Measurements from ENCODE around the gene JUP. TPM values are rescaled to one million over a fixed set of nuclear protein-coding genes. Genes with fewer than 3 reads are reported as not detected.
"Not testable (repeated sequence)": the region's sequence is repeated elsewhere in the genome, so short reads cannot be mapped to it uniquely, and the experiment has no call there.

Gene JUP
- total RNA-seq, 1 experiment from 2014 or later: 57.8 TPM

GRCh38 chr17:41785091-41785858 lies 1.2 kb downstream of the JUP start:
- DNase-seq (ENCODE audit: low spot score): peak; percentile 49
- in situ Hi-C loops (cut with HindIII; ENCODE audit: low sequenced_read_pairs): no loop called here

DNA sequence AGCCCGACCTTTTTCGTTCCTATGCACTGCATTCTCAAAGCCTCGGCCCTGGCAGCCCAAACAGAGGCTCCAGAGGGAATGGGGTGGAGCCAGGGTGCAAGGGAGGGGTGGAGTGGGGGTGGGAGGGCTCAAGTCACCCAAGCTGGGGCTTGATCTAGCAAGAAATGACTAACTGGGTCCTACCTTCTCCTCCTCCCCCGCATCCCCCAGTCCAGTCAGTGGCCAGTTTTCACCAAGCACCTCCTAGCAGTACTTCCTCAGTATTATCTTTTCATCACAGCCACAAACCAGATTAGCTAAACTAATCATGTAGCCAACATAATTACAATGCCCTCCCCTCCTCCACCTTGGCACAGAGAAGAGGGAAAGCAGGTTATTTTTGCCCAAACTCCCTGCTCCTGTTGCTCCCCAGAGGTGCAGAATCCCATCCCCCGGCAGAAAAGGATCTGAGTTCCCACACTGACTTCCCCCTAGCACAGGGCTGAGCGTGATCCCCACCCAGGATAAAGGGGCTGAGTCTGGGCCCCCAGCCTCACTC lies 2.2 kb downstream of the JUP start:
- in situ Hi-C loops (cut with HindIII; ENCODE audit: low sequenced_read_pairs): no loop called here
- DNase-seq (ENCODE audit: low spot score): peak; percentile 43

- peak; percentile 58 for DNase-seq (ENCODE audit: low spot score)
- in situ Hi-C loops (cut with HindIII; ENCODE audit: low sequenced_read_pairs): no loop called here
These were observed 4.4 kb downstream of the JUP start for GRCh38 chr17:41782142-41782541.

- in situ Hi-C loops (cut with HindIII; ENCODE audit: low sequenced_read_pairs): no loop called here
These were observed 5.0 kb downstream of the JUP start for GRCh38 chr17:41781404-41782110.

DNA sequence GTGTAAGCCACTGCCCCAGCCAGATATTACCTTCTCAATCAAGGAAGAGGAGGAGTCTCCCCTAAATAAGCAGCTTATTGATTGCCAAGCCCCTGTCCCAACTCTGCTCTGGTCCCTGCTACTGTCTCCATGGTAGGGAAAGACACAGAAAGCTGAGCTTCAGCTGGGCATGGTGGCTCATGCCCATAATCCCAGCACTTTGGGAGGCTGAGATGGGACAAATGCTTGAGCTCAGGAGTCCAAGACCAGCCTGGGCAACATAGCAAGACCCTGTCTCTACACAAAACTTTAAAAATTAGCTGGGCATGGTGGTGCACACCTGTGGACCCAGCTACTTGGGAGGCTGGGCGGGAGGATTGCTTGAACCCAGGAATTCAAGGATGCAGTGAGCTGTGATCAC lies 6.6 kb downstream of the JUP start:
- no peak for DNase-seq (ENCODE audit: low spot score)
- in situ Hi-C loops (cut with HindIII; ENCODE audit: low sequenced_read_pairs): no loop called here

More at GRCh38 chr17:41781404-41782110, 5.0 kb downstream of the JUP start:
- DNase-seq (ENCODE audit: low spot score): no peak

DNA sequence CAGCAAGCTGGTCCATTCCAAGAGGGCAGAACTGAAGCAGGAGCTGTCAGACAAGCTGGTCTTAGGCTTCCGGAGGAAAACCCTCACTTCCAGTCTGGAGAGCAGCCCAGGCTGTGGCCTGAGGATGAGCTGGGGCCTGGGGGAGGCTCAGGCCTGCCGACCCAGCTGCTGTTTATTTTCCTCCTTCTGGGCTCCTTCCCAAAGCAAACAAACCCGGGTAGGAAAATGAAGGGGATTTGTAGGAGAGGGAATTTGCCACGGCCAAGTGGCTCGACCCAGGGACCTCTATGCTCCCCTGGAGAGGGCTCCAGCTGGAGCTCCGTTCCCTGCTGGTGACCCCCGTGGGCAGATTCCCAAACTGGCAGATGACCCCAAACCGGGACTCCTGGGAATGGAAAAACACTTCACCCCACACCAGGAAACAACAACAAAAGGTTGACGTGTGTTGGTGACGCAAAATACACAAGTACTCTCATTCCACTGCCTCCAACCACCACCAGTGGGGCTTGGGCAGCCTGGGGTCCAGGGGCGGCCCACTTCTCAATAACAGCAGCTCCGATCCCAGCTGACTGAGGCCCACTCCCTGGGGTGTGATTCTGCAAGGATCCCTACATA lies 8.8 kb downstream of the JUP start:
- in situ Hi-C loops (cut with HindIII; ENCODE audit: low sequenced_read_pairs): no loop called here
- peak; percentile 86 for DNase-seq (ENCODE audit: low spot score)

- in situ Hi-C loops (cut with HindIII; ENCODE audit: low sequenced_read_pairs): no loop called here
- no peak for DNase-seq (ENCODE audit: low spot score)
These were observed 9.3 kb downstream of the JUP start for GRCh38 chr17:41777157-41777573.

DNA sequence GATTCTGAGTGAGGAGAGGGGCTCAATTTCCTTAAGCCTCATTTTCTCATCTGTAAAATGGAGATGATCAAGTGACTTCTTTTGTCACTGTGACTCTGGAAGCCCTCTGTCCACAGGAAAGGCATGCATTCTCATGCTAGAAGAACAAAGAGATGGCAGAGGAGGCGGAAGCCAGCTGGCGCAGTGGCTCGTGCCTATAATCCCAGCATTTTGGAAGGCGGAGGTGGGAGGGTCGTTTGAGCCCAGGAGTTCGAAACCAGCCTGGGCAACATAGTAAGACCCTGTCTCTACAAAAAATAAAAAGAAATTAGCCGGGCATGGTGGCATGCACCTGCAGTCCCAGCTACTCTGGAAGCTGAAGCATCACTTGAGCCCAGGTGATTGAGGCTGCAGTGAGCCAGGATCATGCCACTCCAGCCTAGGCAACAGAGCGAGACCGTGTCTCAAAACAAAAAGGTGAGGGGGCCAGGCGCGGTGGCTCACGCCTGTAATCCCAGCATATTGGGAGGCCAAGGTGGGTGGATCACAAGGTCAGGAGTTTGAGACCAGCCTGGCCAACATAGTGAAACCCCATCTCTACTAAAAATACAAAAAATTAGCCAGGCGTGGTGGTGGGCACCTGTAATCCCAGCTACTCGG lies 10.1 kb downstream of the JUP start:
- in situ Hi-C loops (cut with HindIII; ENCODE audit: low sequenced_read_pairs); DNase-seq (ENCODE audit: low spot score): not testable (repeated sequence)

DNA sequence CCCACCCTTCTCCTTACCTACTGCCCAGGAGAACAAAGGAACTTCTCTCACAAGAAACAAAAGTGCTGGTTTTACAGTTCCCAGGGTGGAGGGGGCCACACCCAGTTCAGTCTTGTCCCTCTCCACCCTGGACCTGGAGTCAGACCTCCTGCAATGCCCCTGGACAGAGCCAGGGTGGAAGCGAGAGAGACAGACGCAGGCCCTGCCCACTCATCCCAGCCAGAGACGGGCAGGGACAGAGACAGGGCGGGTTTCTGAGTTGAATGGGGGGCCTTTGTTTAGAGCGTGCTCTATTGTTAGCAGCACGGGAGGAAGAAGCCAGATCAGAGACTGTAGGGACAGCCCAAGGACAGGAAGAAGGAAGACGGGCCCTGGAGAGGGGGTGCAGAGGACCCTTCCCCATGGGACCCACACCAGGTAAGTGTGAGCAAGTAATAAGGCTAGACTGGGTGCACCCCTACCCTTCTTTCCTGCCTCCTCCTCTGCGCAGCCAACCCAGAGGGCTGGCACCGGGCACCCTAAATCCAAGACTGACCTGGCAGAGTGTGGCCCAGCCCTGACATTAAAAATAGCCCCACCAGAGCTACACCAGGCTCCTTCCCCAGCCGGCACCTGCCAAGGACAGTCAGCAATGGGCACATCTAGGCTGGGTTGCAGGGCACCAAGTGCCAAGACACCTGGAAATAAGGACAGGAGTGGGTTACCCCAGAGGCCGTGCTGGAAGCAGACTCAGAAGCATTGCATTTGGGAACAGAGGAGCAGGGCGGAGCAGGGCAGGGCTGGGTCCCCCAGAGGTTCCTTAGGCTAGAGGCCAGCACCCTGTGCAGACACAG lies 10.9 kb downstream of the JUP start:
- DNase-seq (ENCODE audit: low spot score): no peak
- in situ Hi-C loops (cut with HindIII; ENCODE audit: low sequenced_read_pairs): no loop called here

DNA sequence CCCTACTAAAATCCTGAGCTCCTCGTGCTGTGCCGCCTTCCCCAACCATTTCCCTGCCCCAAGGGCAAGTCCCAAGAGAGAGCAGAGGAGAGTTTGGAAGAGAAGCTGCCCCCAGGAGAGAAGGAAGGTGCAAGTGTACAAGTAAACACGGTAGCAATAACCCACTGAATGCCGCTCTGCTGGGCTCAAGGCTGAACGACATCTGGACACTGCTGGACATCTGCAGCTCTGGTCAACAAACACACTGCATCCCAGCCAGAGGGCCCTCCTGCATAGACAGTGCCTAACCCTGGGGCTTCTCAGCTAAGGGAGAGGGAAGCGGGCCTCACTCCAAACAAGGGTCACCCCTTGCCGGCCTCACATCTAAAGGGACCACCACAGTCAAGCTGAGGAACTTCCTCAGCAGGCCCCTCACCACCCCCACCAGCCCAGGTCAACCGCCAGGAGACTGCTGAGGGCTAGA lies 12.7 kb downstream of the JUP start:
- in situ Hi-C loops (cut with HindIII; ENCODE audit: low sequenced_read_pairs): no loop called here
- DNase-seq (ENCODE audit: low spot score): no peak

GRCh38 chr17:41773190-41773588 lies 13.3 kb downstream of the JUP start:
- no peak for DNase-seq (ENCODE audit: low spot score)
- in situ Hi-C loops (cut with HindIII; ENCODE audit: low sequenced_read_pairs): no loop called here

DNA sequence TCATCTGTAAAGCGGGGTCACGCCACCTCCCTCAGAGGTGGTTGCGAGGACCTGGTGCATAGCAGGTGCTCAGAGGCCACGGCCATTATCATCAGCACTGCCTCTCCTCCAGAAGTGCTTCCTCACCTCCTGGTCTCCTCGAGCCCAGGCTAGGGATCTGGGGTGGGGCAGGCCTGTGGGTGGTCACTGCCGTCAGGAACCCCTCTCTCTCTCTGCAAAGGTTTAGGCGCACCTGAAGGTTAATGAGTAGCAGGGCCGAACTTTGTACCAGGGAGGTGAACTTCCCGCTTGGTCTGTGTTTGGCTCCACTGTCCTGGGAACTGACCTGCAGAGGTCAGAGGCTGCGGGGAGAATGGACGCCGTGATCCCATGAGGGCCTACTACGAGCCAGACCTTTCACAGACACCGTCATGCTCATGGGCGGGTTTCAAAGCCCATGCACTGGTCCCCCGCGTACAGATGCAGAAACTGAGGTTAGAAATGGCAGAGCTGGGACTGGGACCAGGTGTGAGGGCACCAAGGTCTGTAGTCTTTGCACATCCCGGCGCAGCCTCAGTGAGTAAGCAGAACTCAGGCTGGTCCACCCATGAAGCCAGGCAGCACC lies 13.8 kb downstream of the JUP start:
- DNase-seq (ENCODE audit: low spot score): no peak
- in situ Hi-C loops (cut with HindIII; ENCODE audit: low sequenced_read_pairs): no loop called here

DNA sequence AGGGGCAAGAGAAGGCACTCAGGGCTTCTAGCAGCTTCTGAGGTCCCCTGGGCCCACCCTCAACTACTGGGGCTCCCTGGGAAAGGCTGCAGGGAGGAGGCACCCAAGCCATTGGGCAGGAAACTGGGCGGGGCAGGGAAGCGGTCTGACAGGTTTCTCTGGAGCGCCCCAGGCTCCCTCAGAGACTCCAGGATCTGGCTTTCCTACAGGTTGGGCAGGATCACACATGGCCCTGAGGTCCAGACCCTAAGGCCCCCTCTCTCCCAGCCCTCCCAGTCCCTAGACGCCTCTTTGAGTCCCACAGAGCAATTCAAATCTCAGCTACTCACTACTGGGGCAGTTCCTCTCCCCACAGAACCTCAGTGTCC lies 14.3 kb downstream of the JUP start:
- in situ Hi-C loops (cut with HindIII; ENCODE audit: low sequenced_read_pairs): no loop called here
- no peak for DNase-seq (ENCODE audit: low spot score)

- in situ Hi-C loops (cut with HindIII; ENCODE audit: low sequenced_read_pairs): no loop called here
- no peak for DNase-seq (ENCODE audit: low spot score)
These were observed 14.9 kb downstream of the JUP start for GRCh38 chr17:41771389-41772206.

- no peak for DNase-seq (ENCODE audit: low spot score)
- in situ Hi-C loops (cut with HindIII; ENCODE audit: low sequenced_read_pairs): no loop called here
These were observed 16.5 kb downstream of the JUP start for GRCh38 chr17:41769985-41770384.

DNA sequence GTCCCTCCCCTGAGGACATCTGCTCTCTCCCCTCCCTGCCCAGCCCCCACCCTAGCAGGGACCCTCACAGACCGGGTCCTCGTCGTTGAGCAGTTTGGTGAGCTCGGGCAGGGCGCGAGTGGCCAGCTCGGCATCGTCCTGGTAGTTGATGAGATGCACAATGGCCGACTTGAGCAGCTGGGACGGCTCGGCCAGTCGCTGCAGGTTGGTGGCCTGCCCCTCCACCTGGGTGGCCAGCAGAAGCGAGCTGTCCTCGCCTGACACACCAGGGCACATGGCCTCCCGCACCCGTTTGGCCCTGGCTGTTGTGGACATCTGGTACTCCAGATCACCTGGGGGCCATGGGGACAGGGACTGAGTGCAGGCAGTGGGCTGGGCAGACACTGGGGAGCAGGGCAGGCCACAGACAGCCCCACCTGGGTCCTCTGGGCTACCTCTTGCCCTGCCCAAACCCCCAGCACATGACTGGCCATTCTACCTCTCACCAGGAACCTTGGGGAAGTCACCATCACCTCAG lies 17.1 kb downstream of the JUP start:
- DNase-seq (ENCODE audit: low spot score): no peak
- in situ Hi-C loops (cut with HindIII; ENCODE audit: low sequenced_read_pairs): no loop called here

DNA sequence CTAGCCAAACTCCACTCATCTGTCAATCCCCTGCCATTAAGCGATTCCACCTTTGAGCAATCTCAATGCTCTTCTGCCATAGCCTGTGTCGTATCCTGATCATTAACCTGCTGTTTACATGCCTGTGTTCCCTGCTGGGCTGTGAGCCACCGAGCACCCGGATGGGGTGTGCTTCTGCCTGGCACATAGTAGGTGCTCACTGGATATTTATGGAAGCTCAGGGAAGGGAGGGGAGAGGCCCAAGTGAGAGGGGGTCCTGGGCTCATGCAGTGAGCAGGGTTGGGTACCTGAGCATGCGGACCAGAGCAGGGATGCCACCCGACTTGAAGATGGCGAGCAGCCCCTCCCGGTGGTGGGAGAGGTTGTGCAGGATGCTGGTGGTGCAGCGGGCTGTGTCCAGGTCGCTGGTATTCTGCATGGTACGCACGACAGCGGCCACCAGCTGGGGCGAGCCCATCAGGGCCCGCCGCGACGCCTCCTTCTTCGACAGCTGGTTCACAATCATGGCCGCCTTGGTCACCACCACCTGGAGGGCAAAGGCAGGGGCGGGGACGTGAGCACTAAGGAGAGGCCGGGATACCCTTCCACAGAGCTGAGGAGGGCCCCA lies 17.7 kb downstream of the JUP start:
- in situ Hi-C loops (cut with HindIII; ENCODE audit: low sequenced_read_pairs): no loop called here
- no peak for DNase-seq (ENCODE audit: low spot score)
